ENCODE results near the gene BDNF. TPM values are rescaled to one million over a fixed set of nuclear protein-coding genes. Genes with fewer than 3 reads are reported as not detected.

BDNF gene
- total and polyA plus RNA-seq, 2 donors (not counting 1 experiment from before 2014, with no cell fraction given), result not detected

DNA sequence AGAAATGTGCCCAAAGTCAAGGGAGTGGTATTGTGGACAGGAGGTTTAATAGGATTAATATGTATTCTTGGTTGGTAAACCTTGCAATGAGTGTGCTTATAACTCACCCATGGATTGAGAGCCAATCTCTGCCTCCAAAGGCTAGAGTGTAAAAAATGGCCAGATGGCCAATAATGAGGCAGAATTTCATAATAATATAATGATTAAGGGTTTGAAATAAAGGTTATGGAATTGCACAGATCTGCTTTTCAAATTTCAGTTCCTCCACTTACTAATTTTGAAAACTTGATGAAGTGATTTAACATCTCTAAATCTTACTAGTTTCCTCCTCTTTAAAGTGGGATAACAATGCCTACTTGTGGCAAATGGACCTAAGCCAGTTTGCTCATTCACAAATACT is 94.8 kb downstream of the BDNF start:
- Histone ChIP-seq H3K27me3 (replicated peaks in 1 of 4; ENCODE audit: control extremely low read depth in 1 of 4, control insufficient read depth in 3 of 4, insufficient read depth in 4 of 4, low read length in 3 of 4) (no peaks in the 10 kb centered on the region), H2AFZ (ENCODE audit: insufficient read depth, low read depth, low read length, poor library complexity, severe bottlenecking) (no peak overlapping the region), H3K4me1 (ENCODE audit: control insufficient read depth in 2 of 2, insufficient read depth in 2 of 2, low read length in 2 of 2) (no peaks in the 10 kb centered on the region), H3K27ac (ENCODE audit: low read length in 2 of 2) (no peak overlapping the region), H4K20me1 (ENCODE audit: control insufficient read depth, insufficient read depth, low read length, poor library complexity, severe bottlenecking) (no peaks in the 10 kb centered on the region), H3K9me3 (ENCODE audit: control extremely low read depth in 1 of 3, control insufficient read depth in 2 of 3, insufficient read depth in 1 of 3, low read length in 2 of 3) (no peaks in the 10 kb centered on the region), H3K36me3 (replicated peaks in 1 of 2; ENCODE audit: control extremely low read depth in 1 of 2, control insufficient read depth in 1 of 2, extremely low read depth in 1 of 2, insufficient read depth in 2 of 2, low read length in 1 of 2) (no peaks in the 10 kb centered on the region), H3K9ac (ENCODE audit: low read length) (no peak overlapping the region), H3K79me2 (ENCODE audit: control insufficient read depth, insufficient read depth, low read length) (no peaks in the 10 kb centered on the region), H3K4me2 (replicated peaks; ENCODE audit: low read depth, low read length, poor library complexity, severe bottlenecking) (no peak overlapping the region), H3K4me3 (ENCODE audit: control extremely low read depth in 1 of 5, extremely low read depth in 1 of 5, insufficient read depth in 1 of 5, low read depth in 2 of 5, low read length in 4 of 5) (no peak overlapping the region)
- Mint-ChIP-seq H3K9me3 (ENCODE audit: insufficient read depth) (no peaks in the 10 kb centered on the region), H3K4me3 (no peak overlapping the region), H3K4me1 (no peaks in the 10 kb centered on the region), H3K27me3 (no peaks in the 10 kb centered on the region), H3K27ac (no peak overlapping the region)
- DNase-seq (no peak), ATAC-seq (ENCODE audit: low read depth) (no peak)
- ChIA-PET POLR2A (no interaction called here), CTCF (no interaction called here)
- TF ChIP-seq, protein P1, sequence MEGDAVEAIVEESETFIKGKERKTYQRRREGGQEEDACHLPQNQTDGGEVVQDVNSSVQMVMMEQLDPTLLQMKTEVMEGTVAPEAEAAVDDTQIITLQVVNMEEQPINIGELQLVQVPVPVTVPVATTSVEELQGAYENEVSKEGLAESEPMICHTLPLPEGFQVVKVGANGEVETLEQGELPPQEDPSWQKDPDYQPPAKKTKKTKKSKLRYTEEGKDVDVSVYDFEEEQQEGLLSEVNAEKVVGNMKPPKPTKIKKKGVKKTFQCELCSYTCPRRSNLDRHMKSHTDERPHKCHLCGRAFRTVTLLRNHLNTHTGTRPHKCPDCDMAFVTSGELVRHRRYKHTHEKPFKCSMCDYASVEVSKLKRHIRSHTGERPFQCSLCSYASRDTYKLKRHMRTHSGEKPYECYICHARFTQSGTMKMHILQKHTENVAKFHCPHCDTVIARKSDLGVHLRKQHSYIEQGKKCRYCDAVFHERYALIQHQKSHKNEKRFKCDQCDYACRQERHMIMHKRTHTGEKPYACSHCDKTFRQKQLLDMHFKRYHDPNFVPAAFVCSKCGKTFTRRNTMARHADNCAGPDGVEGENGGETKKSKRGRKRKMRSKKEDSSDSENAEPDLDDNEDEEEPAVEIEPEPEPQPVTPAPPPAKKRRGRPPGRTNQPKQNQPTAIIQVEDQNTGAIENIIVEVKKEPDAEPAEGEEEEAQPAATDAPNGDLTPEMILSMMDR (IDR thresholded peaks at IDR 0.05), result no peak
- TF ChIP-seq EZH2 (IDR thresholded peaks at IDR 0.05; ENCODE audit: borderline replicate concordance, insufficient read depth, low read depth, low read length, poor library complexity, severe bottlenecking), result no peak
- intact Hi-C loops (cut with micrococcal nuclease), result no loop called here

Other genes with a start within 250 kb of the BDNF start
- gene LGR4, start 227.7 kb downstream of the BDNF start, total RNA-seq, result 3.3 TPM in 2 replicates
- 0.92 and 1.9 TPM in 2 replicates for gene LGR4, start 227.7 kb downstream of the BDNF start, polyA plus RNA-seq
- 24.2 TPM in 2 replicates for gene LIN7C, start 193.7 kb downstream of the BDNF start, total RNA-seq
- 6.2 and 12.2 TPM in 2 replicates for gene LIN7C, start 193.7 kb downstream of the BDNF start, polyA plus RNA-seq

All from B cell (primary cell).